Kidney (tissue), 14 donors: ENCODE data around the gene PLAC8. TPM values are rescaled to one million over a fixed set of nuclear protein-coding genes. Genes with fewer than 3 reads are reported as not detected.

Source experiments
- DNase-seq, 5 donors: peaks; one replicate each; pipeline ENCODE4 v3.0.0-alpha.2; 2013 to 2020
- FAIRE-seq: peaks from 2 replicates; lab custom pipeline; 2012; peaks lifted over from hg19 to GRCh38; lab: Jason Lieb, UNC
- H3K27ac ChIP-seq, 2 donors: one replicate each; pipeline ENCODE4 v1.7.0; 2013; ENCODE audit warnings: low read depth in 2 of 2, low read length in 2 of 2, inconsistent platforms in 1 of 2
- H3K27me3 ChIP-seq: one replicate; pipeline ENCODE4 v1.7.1; 2013; ENCODE audit warnings: low read length, inconsistent platforms; ENCODE audit not compliant: control insufficient read depth, insufficient read depth
- H3K36me3 ChIP-seq, 3 donors: one replicate each; pipeline versions ENCODE4 v1.7.0 to v1.7.1; 2013; ENCODE audit warnings: low read length in 3 of 3, control low read depth in 1 of 3, inconsistent platforms in 1 of 3; ENCODE audit not compliant: insufficient read depth in 3 of 3, control insufficient read depth in 2 of 3
- H3K4me1 ChIP-seq, 3 donors: one replicate each; pipeline versions ENCODE4 v1.7.0 to v1.7.1; 2013; ENCODE audit warnings: low read length in 3 of 3, inconsistent platforms in 1 of 3, low read depth in 1 of 3; ENCODE audit not compliant: control insufficient read depth in 2 of 3, insufficient read depth in 2 of 3
- H3K4me3 ChIP-seq, 3 donors: one replicate each; pipeline versions ENCODE4 v1.7.0 to v1.8.1; 2013; ENCODE audit warnings: low read length in 3 of 3, control low read depth in 1 of 3, inconsistent platforms in 1 of 3
- H3K9ac ChIP-seq, 3 donors: one replicate each; pipeline versions ENCODE4 v1.7.0 to v1.7.1; 2013; ENCODE audit warnings: low read length in 3 of 3, control low read depth in 1 of 3, inconsistent platforms in 1 of 3
- H3K9me3 ChIP-seq, 3 donors: one replicate each; pipeline versions ENCODE4 v1.7.0 to v1.7.1; 2013; ENCODE audit warnings: low read length in 3 of 3, control low read depth in 1 of 3, inconsistent platforms in 1 of 3; ENCODE audit not compliant: control insufficient read depth in 2 of 3, insufficient read depth in 1 of 3
- CTCF ChIP-seq: IDR thresholded peaks from 3 replicates; pipeline ENCODE4 v1.5.1; 2012; ENCODE audit warnings: mild to moderate bottlenecking, moderate library complexity, borderline replicate concordance; ENCODE audit not compliant: insufficient read depth; ENCODE audit errors: extremely low read depth
- intact Hi-C: fragments of 100-400 bp; cut with DNase I; formaldehyde crosslinking; loops from one replicate; pipeline ENCODE4 v1.11.1; 2022
- polyA plus RNA-seq: library from polyadenylated mRNA; stranded (reverse); fragments of 350-450 nt; fragmentation: Illumina TruSeq; extraction: RNeasy Lipid Tissue Mini Kit (QIAGEN cat#74804); gene quantifications from one replicate; pipeline ENCODE4 v1.2.3, GENCODE V29; 2014; ENCODE audit warnings: low read depth, low replicate concordance; ENCODE audit not compliant: insufficient read depth
- total RNA-seq: library from RNA; stranded (reverse); fragmentation: NEBNext Ultra II Directional; extraction: Animal tissue kit (Norgen Biotek cat#: 25700); gene quantifications from one replicate; pipeline ENCODE4 v1.2.1, GENCODE V29; 2021
- donor health status: control.
- donor health status: control.
- donor health status: control.
- donor health status: control.
- donor health status: control.
- donor health status: DM: yes; HTN: yes; CAD: no.
- donor health status: Normal renal cell carcinoma (clear cell type).

PLAC8 gene
- total and polyA plus RNA-seq, 2 donors from 2014 or later = 3.6 to 10.3 TPM

- Histone ChIP-seq H3K9me3 (no peaks in the 10 kb centered on the region), H3K4me3 (no peak overlapping the region), H3K36me3 (no peaks in the 10 kb centered on the region), H3K27me3 (no peaks in the 10 kb centered on the region), H3K9ac (no peak overlapping the region), H3K27ac (no peak overlapping the region), H3K4me1 (no peaks in the 10 kb centered on the region)
- no peak for FAIRE-seq
- intact Hi-C loops = no loop called here
- no peak for TF ChIP-seq CTCF
- DNase-seq = no peak
Measured at GRCh38 chr4:83115656-83116285, 1.2 kb upstream of the PLAC8 start.

GRCh38 chr4:83115000-83115399 lies 471 bp upstream of the PLAC8 start:
- FAIRE-seq = no peak

GRCh38 chr4:83113429-83113786 lies 1.1 kb downstream of the PLAC8 start:
- H3K27me3 ChIP-seq = peaks cover 3% of the 10 kb centered on the region
- H3K36me3 ChIP-seq = no peaks in the 10 kb centered on the region
- H3K9ac ChIP-seq = no peak overlapping the region
- H3K9me3 ChIP-seq = no peaks in the 10 kb centered on the region
- TF ChIP-seq CTCF = no peak
- no peak for DNase-seq
- peaks cover 0 to 2% (median 0%) of the 10 kb centered on the region in 3 donors for H3K4me1 ChIP-seq
- intact Hi-C loops = no loop called here
- no peak overlapping the region for H3K4me3 ChIP-seq
- no peak for FAIRE-seq
- H3K27ac ChIP-seq = no peak overlapping the region

More at GRCh38 chr4:83115000-83115399, 471 bp upstream of the PLAC8 start:
- Histone ChIP-seq H3K4me3 (no peak overlapping the region), H3K9ac (no peak overlapping the region), H3K9me3 (no peaks in the 10 kb centered on the region), H3K27ac (no peak overlapping the region), H3K36me3 (no peaks in the 10 kb centered on the region), H3K27me3 (no peaks in the 10 kb centered on the region), H3K4me1 (peaks cover 0 to 2% (median 0%) of the 10 kb centered on the region in 3 donors)
- TF ChIP-seq CTCF = no peak
- no peak for DNase-seq
- intact Hi-C loops = no loop called here
